ENCODE measurements around the gene BLOC1S3. TPM values are rescaled to one million over a fixed set of nuclear protein-coding genes. Genes with fewer than 3 reads are reported as not detected.
A peak's percentile ranks its signal among the peaks of the same experiment; 100 is the strongest.

The BLOC1S3 gene
- total RNA-seq, 1 donor from 2014 or later: 16.9 TPM

DNA sequence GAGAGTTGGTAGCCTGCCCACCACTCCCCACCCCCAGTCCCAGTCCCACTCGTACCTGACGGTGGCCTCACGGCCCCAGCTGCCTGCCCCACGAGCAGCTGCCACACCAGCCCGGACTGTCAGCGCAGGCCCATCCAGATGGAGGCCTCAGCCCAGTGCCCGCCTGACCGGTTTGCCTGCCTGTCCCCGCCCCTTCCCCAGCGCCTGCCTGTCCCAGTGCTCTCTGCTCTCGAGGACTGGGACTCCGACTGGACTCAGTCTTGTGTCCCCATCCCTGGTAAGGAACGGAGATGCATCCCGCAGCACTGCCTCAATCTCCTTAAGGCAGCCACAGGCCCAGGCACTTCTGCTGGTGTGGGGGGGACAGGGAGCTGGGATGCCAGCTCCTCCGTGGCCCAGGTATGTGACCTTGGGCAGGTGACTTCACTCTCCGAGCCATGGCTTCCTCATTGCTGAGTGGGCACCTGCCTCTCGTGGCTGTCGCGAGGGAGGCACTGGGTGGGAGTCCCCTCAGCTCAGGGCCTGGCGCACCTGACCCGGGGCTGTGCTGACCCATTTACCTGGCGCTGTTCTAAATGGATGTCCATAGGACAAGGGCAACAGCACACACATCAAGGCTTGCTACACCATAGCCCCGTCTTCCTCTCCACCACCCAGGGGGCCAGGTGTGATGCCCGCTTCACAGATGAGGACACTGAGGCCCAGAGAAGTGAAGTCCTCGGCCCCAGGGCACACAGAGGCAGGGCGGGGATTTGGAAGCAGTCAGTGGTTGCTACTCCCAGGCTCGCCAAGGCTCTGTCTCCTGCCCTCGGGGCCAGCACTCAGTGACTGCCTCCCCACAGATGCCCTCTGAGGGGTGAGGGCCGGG lies 17.5 kb upstream of the BLOC1S3 start, which contains the start of gene NKPD1:
Gene NKPD1 (minus strand): TSS at position 113 of the 868 bp plus-strand sequence. CDS start 832 bp downstream, outside the sequence.
- Mint-ChIP-seq H3K27ac (ENCODE audit: unreplicated experiment) (no peak within 1 kb of the TSS), H3K4me1 (ENCODE audit: unreplicated experiment) (peaks cover 3% of the 10 kb centered on the region), H3K36me3 (ENCODE audit: unreplicated experiment) (no peaks in the 10 kb centered on the region), H3K4me3 (ENCODE audit: unreplicated experiment) (no peak within 1 kb of the TSS), H3K27me3 (ENCODE audit: unreplicated experiment) (no peaks in the 10 kb centered on the region), H3K9me3 (ENCODE audit: unreplicated experiment) (no peaks in the 10 kb centered on the region)
- no peak for DNase-seq (ENCODE audit: extremely low spot score, unreplicated experiment)
- TF ChIP-seq, protein P1, sequence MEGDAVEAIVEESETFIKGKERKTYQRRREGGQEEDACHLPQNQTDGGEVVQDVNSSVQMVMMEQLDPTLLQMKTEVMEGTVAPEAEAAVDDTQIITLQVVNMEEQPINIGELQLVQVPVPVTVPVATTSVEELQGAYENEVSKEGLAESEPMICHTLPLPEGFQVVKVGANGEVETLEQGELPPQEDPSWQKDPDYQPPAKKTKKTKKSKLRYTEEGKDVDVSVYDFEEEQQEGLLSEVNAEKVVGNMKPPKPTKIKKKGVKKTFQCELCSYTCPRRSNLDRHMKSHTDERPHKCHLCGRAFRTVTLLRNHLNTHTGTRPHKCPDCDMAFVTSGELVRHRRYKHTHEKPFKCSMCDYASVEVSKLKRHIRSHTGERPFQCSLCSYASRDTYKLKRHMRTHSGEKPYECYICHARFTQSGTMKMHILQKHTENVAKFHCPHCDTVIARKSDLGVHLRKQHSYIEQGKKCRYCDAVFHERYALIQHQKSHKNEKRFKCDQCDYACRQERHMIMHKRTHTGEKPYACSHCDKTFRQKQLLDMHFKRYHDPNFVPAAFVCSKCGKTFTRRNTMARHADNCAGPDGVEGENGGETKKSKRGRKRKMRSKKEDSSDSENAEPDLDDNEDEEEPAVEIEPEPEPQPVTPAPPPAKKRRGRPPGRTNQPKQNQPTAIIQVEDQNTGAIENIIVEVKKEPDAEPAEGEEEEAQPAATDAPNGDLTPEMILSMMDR (IDR thresholded peaks at IDR 0.05): no peak

DNA sequence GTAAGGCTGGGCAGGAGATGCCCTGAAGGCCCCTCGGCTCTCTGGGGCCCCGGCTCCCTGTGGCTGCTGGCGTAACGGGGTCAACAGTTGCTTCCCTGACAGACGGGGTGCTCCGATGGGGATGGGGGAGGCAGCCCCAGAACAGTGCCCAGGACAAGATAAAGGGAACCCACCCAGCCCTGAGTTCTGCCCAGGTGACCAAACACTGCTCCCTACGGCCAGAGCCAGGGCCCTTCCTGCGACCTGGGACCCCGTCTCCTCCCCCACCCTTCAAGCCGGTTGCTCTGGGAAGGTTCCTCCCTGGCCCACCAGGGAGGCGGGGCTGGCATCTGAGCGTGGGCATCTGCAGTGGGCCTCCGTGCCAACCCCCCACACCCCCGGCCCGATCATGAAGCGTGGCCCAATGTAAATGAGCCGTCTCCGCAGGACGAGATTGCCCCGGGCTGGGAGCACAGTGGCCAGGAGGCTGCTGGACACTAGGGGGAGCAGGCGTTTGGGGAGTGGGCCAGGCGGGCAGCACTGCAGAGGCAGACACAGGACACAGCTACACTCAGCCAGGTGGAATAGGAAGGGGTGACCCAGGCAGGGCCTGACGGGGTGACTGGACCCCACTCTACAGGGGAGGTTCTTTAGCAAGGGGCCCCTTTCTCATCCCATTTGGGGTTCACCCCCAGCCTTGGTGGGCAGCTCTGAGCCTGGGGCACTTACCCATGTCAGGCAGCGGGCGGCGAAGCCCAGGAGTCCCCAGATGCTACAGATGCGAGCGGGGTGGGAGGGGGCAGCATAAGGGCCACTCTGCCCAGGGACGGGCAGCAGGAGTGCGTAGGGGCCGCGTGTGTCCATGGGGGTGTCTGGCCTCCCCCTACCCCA lies 16.6 kb upstream of the BLOC1S3 start:
- no peaks in the 10 kb centered on the region for H3K27me3 Mint-ChIP-seq (ENCODE audit: unreplicated experiment)
- peaks cover 5% of the 10 kb centered on the region for H3K4me1 Mint-ChIP-seq (ENCODE audit: unreplicated experiment)
- no peak overlapping the region for H3K27ac Mint-ChIP-seq (ENCODE audit: unreplicated experiment)
- H3K9me3 Mint-ChIP-seq (ENCODE audit: unreplicated experiment): no peaks in the 10 kb centered on the region
- no peak overlapping the region for H3K4me3 Mint-ChIP-seq (ENCODE audit: unreplicated experiment)
- DNase-seq (ENCODE audit: extremely low spot score, unreplicated experiment): no peak
- H3K36me3 Mint-ChIP-seq (ENCODE audit: unreplicated experiment): no peaks in the 10 kb centered on the region
- TF ChIP-seq, protein P1 (IDR thresholded peaks at IDR 0.05): peak; percentile 67

DNA sequence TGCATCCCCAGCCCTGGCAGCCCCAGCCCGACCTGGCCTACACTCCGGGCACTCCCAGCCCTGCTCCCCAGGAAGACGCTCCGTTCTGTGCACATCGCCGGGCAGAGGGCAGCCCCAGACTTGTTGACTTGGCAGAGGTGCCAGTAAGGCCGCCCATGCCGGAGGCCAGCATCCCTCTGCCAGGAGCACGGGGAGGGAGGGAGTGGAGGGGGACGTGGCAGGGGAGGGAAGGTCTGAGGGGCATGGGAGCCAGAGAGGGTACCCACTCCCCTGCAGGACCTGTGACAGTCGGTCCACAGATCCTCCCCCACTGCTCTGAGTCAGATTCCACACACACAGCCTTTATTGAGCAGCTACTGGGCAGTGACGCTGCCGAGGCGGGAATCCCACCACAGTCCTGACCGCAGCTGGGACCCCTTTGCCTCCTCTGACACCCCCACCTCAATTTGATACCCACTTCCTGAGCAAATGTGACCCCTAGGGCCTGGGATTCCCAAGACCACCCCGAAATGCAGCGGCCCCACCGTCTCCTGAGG lies 15.9 kb upstream of the BLOC1S3 start:
- H3K27me3 Mint-ChIP-seq (ENCODE audit: unreplicated experiment): no peaks in the 10 kb centered on the region
- H3K4me1 Mint-ChIP-seq (ENCODE audit: unreplicated experiment): peaks cover 7% of the 10 kb centered on the region
- no peak for DNase-seq (ENCODE audit: extremely low spot score, unreplicated experiment)
- H3K9me3 Mint-ChIP-seq (ENCODE audit: unreplicated experiment): no peaks in the 10 kb centered on the region
- H3K4me3 Mint-ChIP-seq (ENCODE audit: unreplicated experiment): no peak overlapping the region
- no peaks in the 10 kb centered on the region for H3K36me3 Mint-ChIP-seq (ENCODE audit: unreplicated experiment)
- TF ChIP-seq, protein P1 (IDR thresholded peaks at IDR 0.05): no peak
- no peak overlapping the region for H3K27ac Mint-ChIP-seq (ENCODE audit: unreplicated experiment)

DNA sequence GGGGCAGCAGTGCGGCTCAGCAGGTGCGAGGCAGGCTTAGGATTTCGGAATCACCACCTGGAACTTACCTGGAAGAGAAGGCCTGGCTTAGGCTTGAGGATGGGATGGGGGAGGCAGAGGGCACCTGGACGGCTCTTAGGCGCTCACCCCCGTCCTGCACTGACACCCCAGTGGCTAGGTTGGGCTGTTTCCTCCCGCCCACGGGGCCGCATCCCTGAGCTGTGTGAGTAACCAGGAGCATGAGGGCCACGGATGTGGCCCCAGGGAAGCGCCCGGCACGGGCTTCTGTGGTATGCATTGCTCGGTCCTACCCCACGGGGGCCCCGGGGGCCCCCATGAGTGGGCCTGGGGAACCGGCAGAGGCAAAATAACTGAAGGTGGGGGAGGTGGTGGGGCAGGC lies 15.4 kb upstream of the BLOC1S3 start:
- Mint-ChIP-seq H3K4me3 (ENCODE audit: unreplicated experiment) (no peak overlapping the region), H3K27me3 (ENCODE audit: unreplicated experiment) (no peaks in the 10 kb centered on the region), H3K27ac (ENCODE audit: unreplicated experiment) (no peak overlapping the region), H3K36me3 (ENCODE audit: unreplicated experiment) (no peaks in the 10 kb centered on the region), H3K9me3 (ENCODE audit: unreplicated experiment) (no peaks in the 10 kb centered on the region), H3K4me1 (ENCODE audit: unreplicated experiment) (peaks cover 7% of the 10 kb centered on the region)
- no peak for DNase-seq (ENCODE audit: extremely low spot score, unreplicated experiment)
- TF ChIP-seq, protein P1 (IDR thresholded peaks at IDR 0.05): no peak

Data from osteocyte (in vitro differentiated cells).